Thoracic aorta endothelial cell (primary cell): ENCODE data around the gene PLCB1. TPM values are rescaled to one million over a fixed set of nuclear protein-coding genes. Genes with fewer than 3 reads are reported as not detected.

Source experiments
- small RNA-seq: library from RNA; depleted of rRNA; stranded (forward); fragments of <200 nt; gene quantifications from one replicate; pipeline ENCODE3, GENCODE V24; 2012
- total RNA-seq: library from RNA; depleted of rRNA; stranded (reverse); fragments of >200 nt; gene quantifications from 2 replicates; pipeline ENCODE4 v1.2.3, GENCODE V29; 2012

The PLCB1 gene
- 70.6 and 74.5 TPM in 2 replicates for total RNA-seq

GRCh38 chr20:8131598-8132483 is at the start of gene PLCB1:
Gene PLCB1, plus strand, starts transcription at chr20:8132266. Its CDS starts 386 bp downstream, at chr20:8132652.

Small RNA genes within 50 kb of the gene (small RNA-seq; reads per million reads assigned to genes)
- not detected for gene AL445567.1
- 0.77 reads per million, percentile 8 among the genes with 10 or more reads in this experiment for gene RNU105B

Other genes starting within 250 kb of the PLCB1 start
- not detected in 2 replicates for gene HAO1, start 191.8 kb upstream of the PLCB1 start, total RNA-seq
- 31.0 and 38.3 TPM in 2 replicates for gene TMX4, start 112.5 kb upstream of the PLCB1 start, total RNA-seq